ENCODE data around the gene ANK3. TPM values are rescaled to one million over a fixed set of nuclear protein-coding genes. Genes with fewer than 3 reads are reported as not detected.
A peak's percentile ranks its signal among the peaks of the same experiment; 100 is the strongest.

ANK3 gene
- total RNA-seq, 1 experiment from 2014 or later = 69.6 TPM

DNA sequence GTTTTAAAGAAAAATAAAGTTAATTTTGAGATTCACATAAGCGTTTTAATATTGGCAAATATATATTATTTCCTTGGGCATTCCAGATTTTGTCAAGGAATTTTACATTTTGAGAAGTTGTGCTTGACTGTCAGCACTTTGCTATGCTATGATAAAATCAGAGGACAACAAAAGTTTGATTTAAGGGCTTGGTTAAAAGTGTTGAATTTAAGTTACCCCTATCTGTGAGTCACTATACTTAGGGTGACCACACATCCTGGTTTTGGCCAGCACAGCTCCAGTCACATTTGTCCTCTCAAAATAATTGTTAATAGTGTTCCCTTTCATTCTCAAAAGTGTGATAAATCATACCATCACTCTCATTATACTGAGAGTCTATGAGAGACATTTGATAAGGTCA, 34.2 kb upstream of the ANK3 start (continued):
- no peak for TF ChIP-seq JUN (CRISPR knock-in tag; IDR thresholded peaks at IDR 0.05)
- TF ChIP-seq, protein P1, sequence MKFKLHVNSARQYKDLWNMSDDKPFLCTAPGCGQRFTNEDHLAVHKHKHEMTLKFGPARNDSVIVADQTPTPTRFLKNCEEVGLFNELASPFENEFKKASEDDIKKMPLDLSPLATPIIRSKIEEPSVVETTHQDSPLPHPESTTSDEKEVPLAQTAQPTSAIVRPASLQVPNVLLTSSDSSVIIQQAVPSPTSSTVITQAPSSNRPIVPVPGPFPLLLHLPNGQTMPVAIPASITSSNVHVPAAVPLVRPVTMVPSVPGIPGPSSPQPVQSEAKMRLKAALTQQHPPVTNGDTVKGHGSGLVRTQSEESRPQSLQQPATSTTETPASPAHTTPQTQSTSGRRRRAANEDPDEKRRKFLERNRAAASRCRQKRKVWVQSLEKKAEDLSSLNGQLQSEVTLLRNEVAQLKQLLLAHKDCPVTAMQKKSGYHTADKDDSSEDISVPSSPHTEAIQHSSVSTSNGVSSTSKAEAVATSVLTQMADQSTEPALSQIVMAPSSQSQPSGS (CRISPR knock-in tag; IDR thresholded peaks at IDR 0.05; ENCODE audit: borderline replicate concordance, low read depth) = no peak
- TF ChIP-seq GRHL2 (CRISPR knock-in tag; IDR thresholded peaks at IDR 0.05; ENCODE audit: insufficient replicate concordance, severe bottlenecking) = no peak
- TF ChIP-seq, protein P2, sequence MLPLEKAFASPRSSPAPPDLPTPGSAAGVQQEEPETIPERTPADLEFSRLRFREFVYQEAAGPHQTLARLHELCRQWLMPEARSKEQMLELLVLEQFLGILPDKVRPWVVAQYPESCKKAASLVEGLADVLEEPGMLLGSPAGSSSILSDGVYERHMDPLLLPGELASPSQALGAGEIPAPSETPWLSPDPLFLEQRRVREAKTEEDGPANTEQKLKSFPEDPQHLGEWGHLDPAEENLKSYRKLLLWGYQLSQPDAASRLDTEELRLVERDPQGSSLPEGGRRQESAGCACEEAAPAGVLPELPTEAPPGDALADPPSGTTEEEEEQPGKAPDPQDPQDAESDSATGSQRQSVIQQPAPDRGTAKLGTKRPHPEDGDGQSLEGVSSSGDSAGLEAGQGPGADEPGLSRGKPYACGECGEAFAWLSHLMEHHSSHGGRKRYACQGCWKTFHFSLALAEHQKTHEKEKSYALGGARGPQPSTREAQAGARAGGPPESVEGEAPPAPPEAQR (CRISPR knock-in tag; IDR thresholded peaks at IDR 0.05) = no peak
- no peak for TF ChIP-seq NR3C1 (CRISPR knock-in tag; conservative IDR thresholded peaks at IDR 0.05; ENCODE audit: low read depth)
- no peak for TF ChIP-seq NFE2L1 (CRISPR knock-in tag; IDR thresholded peaks at IDR 0.05)
- TF ChIP-seq E2F4 (CRISPR knock-in tag; IDR thresholded peaks at IDR 0.05; ENCODE audit: borderline replicate concordance, low read depth) = no peak
- TF ChIP-seq NFYB (CRISPR knock-in tag; conservative IDR thresholded peaks at IDR 0.05; ENCODE audit: low read depth) = no peak
- TF ChIP-seq EMX1 (CRISPR knock-in tag; IDR thresholded peaks at IDR 0.05) = no peak

GRCh38 chr10:60422809-60423208, 33.1 kb upstream of the ANK3 start:
- TF ChIP-seq GABPB1 (CRISPR knock-in tag; IDR thresholded peaks at IDR 0.05) (peak; percentile 42; the same call in 1 of the 2 replicates), ZNF232 (CRISPR knock-in tag; IDR thresholded peaks at IDR 0.05) (no peak)
- no peaks in the 10 kb centered on the region for H3K36me3 Mint-ChIP-seq
- POLR2A ChIA-PET = no interaction called here
- peaks cover 47% of the 10 kb centered on the region for H3K27me3 Mint-ChIP-seq (ENCODE audit: low read depth)
- no peak overlapping the region for H3K4me3 Mint-ChIP-seq
- no peak for ATAC-seq
- no peaks in the 10 kb centered on the region for H3K9me3 Mint-ChIP-seq
- H3K4me1 Mint-ChIP-seq = peaks cover 13% of the 10 kb centered on the region
- no peak overlapping the region for H3K27ac Mint-ChIP-seq
- CTCF ChIA-PET = interaction anchor here (1.6 kb wide), 1 partner anchor 184 kb away, joined by 4 read pairs; no protein-coding TSS in a partner anchor
- DNase-seq (ENCODE audit: low spot score) = no peak

GRCh38 chr10:60420991-60421894, 31.6 kb upstream of the ANK3 start:
- DNase-seq (ENCODE audit: low spot score) = no peak
- Mint-ChIP-seq H3K27me3 (ENCODE audit: low read depth) (peaks cover 61% of the 10 kb centered on the region), H3K9me3 (no peaks in the 10 kb centered on the region), H3K36me3 (no peaks in the 10 kb centered on the region), H3K27ac (no peak overlapping the region), H3K4me1 (peaks cover 13% of the 10 kb centered on the region), H3K4me3 (no peak overlapping the region)
- CTCF ChIA-PET = interaction anchor here (1.2 kb wide), 1 partner anchor 183 kb away, joined by 3 read pairs; no protein-coding TSS in a partner anchor
- POLR2A ChIA-PET = no interaction called here
- no peak for ATAC-seq
- TF ChIP-seq TCF7 (CRISPR knock-in tag; IDR thresholded peaks at IDR 0.05; ENCODE audit: low read depth) (no peak), ZMAT4 (CRISPR knock-in tag; IDR thresholded peaks at IDR 0.05) (no peak), ZNF317 (CRISPR knock-in tag; IDR thresholded peaks at IDR 0.05; ENCODE audit: borderline replicate concordance, low read depth) (no peak), PRRX2 (CRISPR knock-in tag; IDR thresholded peaks at IDR 0.05) (no peak), SP1 (CRISPR knock-in tag; conservative IDR thresholded peaks at IDR 0.05) (no peak), TEAD4 (CRISPR knock-in tag; IDR thresholded peaks at IDR 0.05) (no peak), E2F5 (CRISPR knock-in tag; IDR thresholded peaks at IDR 0.05) (no peak), RELA (CRISPR knock-in tag; IDR thresholded peaks at IDR 0.05; ENCODE audit: borderline replicate concordance) (no peak), ZNF416 (CRISPR knock-in tag; IDR thresholded peaks at IDR 0.05) (no peak), NFATC4 (CRISPR knock-in tag; IDR thresholded peaks at IDR 0.05) (no peak)
- TF ChIP-seq, protein P3, sequence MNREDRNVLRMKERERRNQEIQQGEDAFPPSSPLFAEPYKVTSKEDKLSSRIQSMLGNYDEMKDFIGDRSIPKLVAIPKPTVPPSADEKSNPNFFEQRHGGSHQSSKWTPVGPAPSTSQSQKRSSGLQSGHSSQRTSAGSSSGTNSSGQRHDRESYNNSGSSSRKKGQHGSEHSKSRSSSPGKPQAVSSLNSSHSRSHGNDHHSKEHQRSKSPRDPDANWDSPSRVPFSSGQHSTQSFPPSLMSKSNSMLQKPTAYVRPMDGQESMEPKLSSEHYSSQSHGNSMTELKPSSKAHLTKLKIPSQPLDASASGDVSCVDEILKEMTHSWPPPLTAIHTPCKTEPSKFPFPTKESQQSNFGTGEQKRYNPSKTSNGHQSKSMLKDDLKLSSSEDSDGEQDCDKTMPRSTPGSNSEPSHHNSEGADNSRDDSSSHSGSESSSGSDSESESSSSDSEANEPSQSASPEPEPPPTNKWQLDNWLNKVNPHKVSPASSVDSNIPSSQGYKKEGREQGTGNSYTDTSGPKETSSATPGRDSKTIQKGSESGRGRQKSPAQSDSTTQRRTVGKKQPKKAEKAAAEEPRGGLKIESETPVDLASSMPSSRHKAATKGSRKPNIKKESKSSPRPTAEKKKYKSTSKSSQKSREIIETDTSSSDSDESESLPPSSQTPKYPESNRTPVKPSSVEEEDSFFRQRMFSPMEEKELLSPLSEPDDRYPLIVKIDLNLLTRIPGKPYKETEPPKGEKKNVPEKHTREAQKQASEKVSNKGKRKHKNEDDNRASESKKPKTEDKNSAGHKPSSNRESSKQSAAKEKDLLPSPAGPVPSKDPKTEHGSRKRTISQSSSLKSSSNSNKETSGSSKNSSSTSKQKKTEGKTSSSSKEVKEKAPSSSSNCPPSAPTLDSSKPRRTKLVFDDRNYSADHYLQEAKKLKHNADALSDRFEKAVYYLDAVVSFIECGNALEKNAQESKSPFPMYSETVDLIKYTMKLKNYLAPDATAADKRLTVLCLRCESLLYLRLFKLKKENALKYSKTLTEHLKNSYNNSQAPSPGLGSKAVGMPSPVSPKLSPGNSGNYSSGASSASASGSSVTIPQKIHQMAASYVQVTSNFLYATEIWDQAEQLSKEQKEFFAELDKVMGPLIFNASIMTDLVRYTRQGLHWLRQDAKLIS (CRISPR knock-in tag; IDR thresholded peaks at IDR 0.05; ENCODE audit: borderline replicate concordance) = no peak

All from WTC11 (cell line).